Lower leg skin (tissue), 4 donors: Measurements from ENCODE around the gene PCDHA13. TPM values are rescaled to one million over a fixed set of nuclear protein-coding genes. Genes with fewer than 3 reads are reported as not detected.

Source experiments
- DNase-seq, 2 donors: peaks; one replicate each; pipeline ENCODE4 v3.0.0-alpha.2; 2019; ENCODE audit warnings: low spot score in 2 of 2
- H3K4me3 ChIP-seq: fragments of 200-600 bp; sonication (generic); 2 replicates; pipeline ENCODE4 v1.5.1; 2017; ENCODE audit warnings: mild to moderate bottlenecking, low read depth; ENCODE audit not compliant: poor library complexity, severe bottlenecking
- POLR2A ChIP-seq, 2 donors: fragments of 450-650 bp; IDR thresholded peaks; one replicate each; pipeline ENCODE4 v1.6.1; 2016 to 2017; ENCODE audit warnings: antibody characterized with exemption in 2 of 2, mild to moderate bottlenecking in 1 of 2, moderate library complexity in 1 of 2
- WGBS, 2 donors: methylation state at CpG; one replicate each; pipeline ENCODE4 v1.1.5; 2018; 5-methylcytosine and 5-hydroxymethylcytosine counted together
- intact Hi-C: fragments of 100-400 bp; cut with DNase I; formaldehyde crosslinking; loops from one replicate; pipeline ENCODE4 v1.15.0; 2023; ENCODE audit warnings: low total_unique reads
- total RNA-seq, 4 donors: library from RNA; depleted of rRNA; stranded (reverse); fragments of >200 nt; gene quantifications; one replicate each; pipeline ENCODE4 v1.1.0, GENCODE V29; 2016
- TF ChIP-seq, protein P1 (sequence below), 3 donors: fragments of 450-650 bp; IDR thresholded peaks; one replicate each; pipeline ENCODE4 v1.5.1; 2016; ENCODE audit warnings: antibody characterized with exemption in 3 of 3, mild to moderate bottlenecking in 3 of 3, moderate library complexity in 2 of 3

PCDHA13 gene
- total RNA-seq, 4 donors from 2014 or later, result 0.16 to 0.34 (median 0.30) TPM; not detected in 1

DNA sequence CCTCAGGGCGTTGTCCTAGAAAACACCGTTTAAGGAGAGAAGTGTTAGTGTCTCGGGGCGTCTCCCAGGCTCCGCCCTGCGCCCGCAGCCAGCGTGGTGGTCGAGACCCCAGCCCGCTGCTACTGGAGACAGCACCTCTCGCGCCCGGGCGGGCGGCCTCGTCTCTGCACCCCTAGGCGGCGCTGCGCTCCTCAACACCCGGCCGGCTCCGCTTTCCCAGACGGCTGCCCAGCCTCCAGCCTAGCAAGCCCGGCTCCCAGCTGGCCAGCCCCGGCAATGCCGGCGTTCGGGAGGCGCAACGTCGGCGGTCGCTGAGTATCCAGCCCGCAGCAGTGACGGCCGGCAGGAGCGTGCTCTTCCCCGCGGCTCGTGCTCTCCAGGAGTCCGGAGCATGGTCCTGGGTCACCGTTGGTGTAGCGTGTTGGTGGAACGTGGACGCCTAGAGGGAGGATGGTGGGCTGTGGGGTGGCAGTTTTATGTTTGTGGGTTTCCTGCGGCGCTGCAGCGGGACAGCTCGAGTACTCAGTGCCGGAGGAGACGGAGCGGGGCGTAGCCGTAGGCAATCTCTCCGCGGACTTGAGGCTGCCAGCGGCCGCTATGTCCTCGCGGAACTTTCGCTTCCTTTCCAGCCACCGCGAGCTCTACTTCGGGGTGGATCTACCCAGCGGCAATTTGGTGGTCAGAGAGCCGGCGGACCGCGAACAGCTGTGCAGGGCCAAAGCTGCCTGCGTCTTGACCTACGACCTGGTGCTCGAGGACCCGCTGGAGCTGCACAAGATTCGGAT lies 44.7 kb downstream of the PCDHA13 start:
- TF ChIP-seq, protein P1, sequence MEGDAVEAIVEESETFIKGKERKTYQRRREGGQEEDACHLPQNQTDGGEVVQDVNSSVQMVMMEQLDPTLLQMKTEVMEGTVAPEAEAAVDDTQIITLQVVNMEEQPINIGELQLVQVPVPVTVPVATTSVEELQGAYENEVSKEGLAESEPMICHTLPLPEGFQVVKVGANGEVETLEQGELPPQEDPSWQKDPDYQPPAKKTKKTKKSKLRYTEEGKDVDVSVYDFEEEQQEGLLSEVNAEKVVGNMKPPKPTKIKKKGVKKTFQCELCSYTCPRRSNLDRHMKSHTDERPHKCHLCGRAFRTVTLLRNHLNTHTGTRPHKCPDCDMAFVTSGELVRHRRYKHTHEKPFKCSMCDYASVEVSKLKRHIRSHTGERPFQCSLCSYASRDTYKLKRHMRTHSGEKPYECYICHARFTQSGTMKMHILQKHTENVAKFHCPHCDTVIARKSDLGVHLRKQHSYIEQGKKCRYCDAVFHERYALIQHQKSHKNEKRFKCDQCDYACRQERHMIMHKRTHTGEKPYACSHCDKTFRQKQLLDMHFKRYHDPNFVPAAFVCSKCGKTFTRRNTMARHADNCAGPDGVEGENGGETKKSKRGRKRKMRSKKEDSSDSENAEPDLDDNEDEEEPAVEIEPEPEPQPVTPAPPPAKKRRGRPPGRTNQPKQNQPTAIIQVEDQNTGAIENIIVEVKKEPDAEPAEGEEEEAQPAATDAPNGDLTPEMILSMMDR (IDR thresholded peaks at IDR 0.05), result no peak
- TF ChIP-seq POLR2A (IDR thresholded peaks at IDR 0.05), result no peak
- peak; percentile 19 to 93 for DNase-seq
- intact Hi-C loops, result no loop called here
- WGBS, 2 donors, result 0 to 2% methylated on average over 42 to 51 of the region's 74 CpGs
- H3K4me3 ChIP-seq, result peak overlapping the region; percentile 26

DNA sequence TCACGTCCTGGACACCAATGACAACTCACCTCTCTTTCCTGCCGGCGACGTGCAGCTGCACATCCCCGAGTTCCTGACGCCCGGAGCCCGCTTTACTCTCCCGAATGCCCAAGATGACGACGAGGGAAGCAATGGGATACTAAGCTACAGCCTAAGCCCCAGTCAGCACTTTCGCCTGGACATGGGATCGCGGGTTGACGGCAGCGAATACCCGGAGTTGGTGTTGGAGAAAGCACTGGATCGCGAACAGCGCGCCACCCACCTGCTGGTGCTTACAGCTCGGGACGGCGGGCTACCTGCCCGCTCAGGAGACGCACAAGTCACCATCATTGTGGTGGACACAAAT lies 45.3 kb downstream of the PCDHA13 start:
- TF ChIP-seq, protein P1 (IDR thresholded peaks at IDR 0.05), result no peak
- no peak for TF ChIP-seq POLR2A (IDR thresholded peaks at IDR 0.05)
- H3K4me3 ChIP-seq, result peak overlapping the region; percentile 26
- WGBS, 2 donors, result 9 to 21% methylated on average over 14 to 19 of the region's 26 CpGs
- intact Hi-C loops, result no loop called here
- DNase-seq, result no peak

Other genes starting within 250 kb of the PCDHA13 start
- 10 to 100 TPM; 14.9 to 22.1 (median 19.1) TPM for gene CD14, start 248.9 kb upstream of the PCDHA13 start, total RNA-seq
- gene TMCO6, start 242.7 kb upstream of the PCDHA13 start, total RNA-seq, result 10 to 100 TPM; 60.3 to 99.8 (median 67.3) TPM
- 10 to 100 TPM; 39.4 to 57.6 (median 45.8) TPM for gene NDUFA2, start 234.5 kb upstream of the PCDHA13 start, total RNA-seq
- 100 to 1,000 TPM in 1 of 4 donors, 10 to 100 TPM in 3; 64.1 to 105 (median 94.8) TPM for gene IK, start 234.3 kb upstream of the PCDHA13 start, total RNA-seq
- gene WDR55, start 217.2 kb upstream of the PCDHA13 start, total RNA-seq, result 10 to 100 TPM; 19.7 to 26.1 (median 21.4) TPM
- under 1 TPM; 0.49 to 0.94 (median 0.69) TPM for gene DND1, start 208.5 kb upstream of the PCDHA13 start, total RNA-seq
- gene HARS1, start 190.8 kb upstream of the PCDHA13 start, total RNA-seq, result 10 to 100 TPM; 71.9 to 90.6 (median 80.8) TPM
- gene HARS2, start 190.7 kb upstream of the PCDHA13 start, total RNA-seq, result 10 to 100 TPM; 17.4 to 37.2 (median 31.8) TPM
- 10 to 100 TPM; 28.2 to 48.6 (median 41.2) TPM for gene ZMAT2, start 181.7 kb upstream of the PCDHA13 start, total RNA-seq
- gene PCDHA1, start 96.0 kb upstream of the PCDHA13 start, total RNA-seq, result not detected
- not detected for gene PCDHA2, start 87.3 kb upstream of the PCDHA13 start, total RNA-seq
- gene PCDHA3, start 81.1 kb upstream of the PCDHA13 start, total RNA-seq, result under 1 TPM in 2 of 4 donors, not detected in 2; 0.05 to 0.13 TPM
- gene PCDHA4, start 75.1 kb upstream of the PCDHA13 start, total RNA-seq, result under 1 TPM in 3 of 4 donors, not detected in 1; 0.08 to 0.58 (median 0.23) TPM
- gene PCDHA5, start 60.5 kb upstream of the PCDHA13 start, total RNA-seq, result under 1 TPM in 3 of 4 donors, not detected in 1; 0.05 to 0.19 (median 0.10) TPM
- under 1 TPM in 2 of 4 donors, not detected in 2; 0.13 to 0.49 TPM for gene PCDHA6, start 54.2 kb upstream of the PCDHA13 start, total RNA-seq
- gene PCDHA7, start 47.9 kb upstream of the PCDHA13 start, total RNA-seq, result under 1 TPM in 1 of 4 donors, not detected in 3; 0.20 TPM
- under 1 TPM in 1 of 4 donors, not detected in 3; 0.22 TPM for gene PCDHA8, start 40.9 kb upstream of the PCDHA13 start, total RNA-seq
- under 1 TPM in 2 of 4 donors, not detected in 2; 0.06 to 0.07 TPM for gene PCDHA9, start 33.7 kb upstream of the PCDHA13 start, total RNA-seq
- 1 to 10 TPM in 1 of 4 donors, under 1 TPM in 3; 0.08 to 1.0 (median 0.55) TPM for gene PCDHA10, start 26.2 kb upstream of the PCDHA13 start, total RNA-seq
- gene PCDHA11, start 13.2 kb upstream of the PCDHA13 start, total RNA-seq, result under 1 TPM in 3 of 4 donors, not detected in 1; 0.17 to 0.94 (median 0.34) TPM
- under 1 TPM in 3 of 4 donors, not detected in 1; 0.04 to 0.39 (median 0.25) TPM for gene PCDHA12, start 6.8 kb upstream of the PCDHA13 start, total RNA-seq
- under 1 TPM in 2 of 4 donors, not detected in 2; 0.16 to 0.17 TPM for gene PCDHAC1, start 44.2 kb downstream of the PCDHA13 start, total RNA-seq
- under 1 TPM in 3 of 4 donors, not detected in 1; 0.21 to 0.29 (median 0.27) TPM for gene PCDHAC2, start 84.4 kb downstream of the PCDHA13 start, total RNA-seq
- not detected for gene PCDHB1, start 169.2 kb downstream of the PCDHA13 start, total RNA-seq
- gene PCDHB2, start 212.5 kb downstream of the PCDHA13 start, total RNA-seq, result 1 to 10 TPM; 2.3 to 6.2 (median 3.2) TPM
- 1 to 10 TPM in 3 of 4 donors, under 1 TPM in 1; 0.84 to 1.6 (median 1.3) TPM for gene PCDHB3, start 218.3 kb downstream of the PCDHA13 start, total RNA-seq
- gene PCDHB4, start 239.7 kb downstream of the PCDHA13 start, total RNA-seq, result 1 to 10 TPM; 1.1 to 2.8 (median 2.0) TPM